Lower leg skin (tissue), 3 donors: Measurements from ENCODE around the gene MAGI2.

ENCODE experiments used
- CTCF ChIP-seq, 3 donors: fragments of 450-650 bp; IDR thresholded peaks; one replicate each; pipeline ENCODE4 v1.5.1; 2016; ENCODE audit warnings: antibody characterized with exemption in 3 of 3, mild to moderate bottlenecking in 3 of 3, moderate library complexity in 2 of 3
- POLR2A ChIP-seq, 2 donors: fragments of 450-650 bp; IDR thresholded peaks; one replicate each; pipeline ENCODE4 v1.6.1; 2016 to 2017; ENCODE audit warnings: antibody characterized with exemption in 2 of 2, mild to moderate bottlenecking in 1 of 2, moderate library complexity in 1 of 2

GRCh38 chr7:78702770-78703169 is 750.7 kb downstream of the MAGI2 start:
- TF ChIP-seq CTCF (IDR thresholded peaks at IDR 0.05): no peak
- TF ChIP-seq POLR2A (IDR thresholded peaks at IDR 0.05): no peak
